ENCODE results near the gene LTBP4. TPM values are rescaled to one million over a fixed set of nuclear protein-coding genes. Genes with fewer than 3 reads are reported as not detected.

Gene LTBP4
- total RNA-seq, 2 donors from 2014 or later, result 198 to 230 TPM

DNA sequence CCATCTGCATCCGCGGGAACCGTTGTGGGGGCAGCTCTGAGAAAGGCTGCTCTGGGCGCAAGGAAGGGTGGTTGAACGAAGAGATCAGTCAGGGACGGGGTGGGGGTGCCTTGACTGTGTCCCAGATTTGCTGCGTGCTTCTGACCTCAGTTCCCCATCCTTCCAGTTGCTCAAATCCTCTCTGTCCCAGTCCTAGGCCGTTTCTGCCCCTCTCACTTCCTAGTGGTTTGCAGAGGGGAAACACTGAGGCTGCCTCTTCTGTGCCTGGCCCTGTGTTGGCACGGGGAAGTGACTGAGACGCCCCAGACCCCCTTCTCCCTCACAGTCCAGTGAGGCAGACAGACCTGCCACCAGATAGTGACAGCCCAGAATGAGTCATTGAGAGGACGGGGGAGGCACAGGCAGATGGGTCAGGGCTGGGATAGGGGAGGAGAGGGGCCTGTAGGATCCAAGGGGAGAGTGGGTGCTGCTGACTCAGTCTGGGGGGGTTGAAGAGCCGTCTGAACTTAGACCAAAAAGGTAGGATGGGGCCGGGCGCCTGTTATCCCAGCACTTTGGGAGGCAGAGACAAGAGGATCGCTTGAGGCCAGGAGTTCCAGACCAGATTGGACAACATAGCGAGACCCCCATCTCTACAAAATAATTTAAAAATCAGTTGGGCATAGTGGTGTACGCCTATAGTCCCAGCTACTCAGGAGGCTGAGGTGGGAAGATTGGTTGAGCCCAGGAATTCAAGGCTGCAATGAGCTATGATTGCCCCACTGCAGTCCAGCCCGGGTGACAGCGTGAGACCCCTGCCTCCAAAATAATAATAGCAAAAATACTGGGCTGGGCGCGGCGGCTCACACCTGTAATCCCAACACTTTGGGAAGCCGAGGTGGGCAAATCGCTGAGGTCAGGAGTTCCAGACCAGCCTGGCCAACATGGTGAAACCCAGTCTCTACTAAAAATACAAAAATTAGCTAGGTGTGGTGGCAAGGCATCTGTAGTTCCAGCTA is 62.8 kb downstream of the LTBP4 start:
- Mint-ChIP-seq H3K27me3 (peaks cover 6% of the 10 kb centered on the region), H3K27ac (peak overlapping the region; percentile 75), H3K4me1 (peaks cover 10% of the 10 kb centered on the region), H3K4me3 (peak overlapping the region; percentile 89), H3K36me3 (ENCODE audit: low read depth) (no peaks in the 10 kb centered on the region)
- no peak for ATAC-seq
- H3K9me3 ChIP-seq (ENCODE audit: control insufficient read depth, low read length, poor library complexity, severe bottlenecking), result peaks cover 3% of the 10 kb centered on the region
- no peak for DNase-seq

DNA sequence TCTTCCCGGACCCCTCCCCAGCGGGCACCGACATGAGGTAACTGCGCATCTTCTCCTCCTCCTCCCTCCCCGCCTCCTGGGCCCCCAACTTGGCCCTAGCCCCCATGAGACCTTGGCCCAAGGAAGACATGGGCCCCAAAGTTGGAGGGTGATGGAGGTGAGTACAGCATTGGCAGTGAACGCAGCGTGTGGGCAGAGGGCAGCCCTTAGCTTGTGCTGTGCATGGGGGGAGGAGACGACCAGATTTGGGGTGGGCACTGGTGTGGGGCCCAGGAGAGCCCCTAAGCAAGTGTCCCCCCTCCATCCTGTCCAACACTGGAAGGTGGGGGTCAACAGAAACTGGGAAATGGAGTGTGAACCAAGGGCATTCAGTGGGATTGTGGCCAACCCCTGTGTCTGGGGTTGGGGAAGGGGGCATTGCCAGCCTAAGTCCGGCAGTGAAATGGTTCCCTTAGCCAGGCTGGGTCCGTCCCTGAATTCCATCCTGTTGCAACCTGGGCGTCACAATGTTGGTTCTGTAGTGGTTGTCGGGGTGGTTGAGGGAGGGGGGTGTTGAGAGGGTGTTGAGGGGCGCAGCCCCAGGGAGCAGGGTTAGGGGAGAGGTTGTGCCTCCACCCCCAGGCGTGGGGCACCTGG is 65.8 kb downstream of the LTBP4 start:
- Mint-ChIP-seq H3K27ac (no peak overlapping the region), H3K4me3 (no peak overlapping the region), H3K4me1 (peaks cover 10% of the 10 kb centered on the region), H3K27me3 (no peaks in the 10 kb centered on the region), H3K36me3 (ENCODE audit: low read depth) (no peaks in the 10 kb centered on the region)
- peaks cover 3% of the 10 kb centered on the region for H3K9me3 ChIP-seq (ENCODE audit: control insufficient read depth, low read length, poor library complexity, severe bottlenecking)
- DNase-seq (no peak), ATAC-seq (no peak)

DNA sequence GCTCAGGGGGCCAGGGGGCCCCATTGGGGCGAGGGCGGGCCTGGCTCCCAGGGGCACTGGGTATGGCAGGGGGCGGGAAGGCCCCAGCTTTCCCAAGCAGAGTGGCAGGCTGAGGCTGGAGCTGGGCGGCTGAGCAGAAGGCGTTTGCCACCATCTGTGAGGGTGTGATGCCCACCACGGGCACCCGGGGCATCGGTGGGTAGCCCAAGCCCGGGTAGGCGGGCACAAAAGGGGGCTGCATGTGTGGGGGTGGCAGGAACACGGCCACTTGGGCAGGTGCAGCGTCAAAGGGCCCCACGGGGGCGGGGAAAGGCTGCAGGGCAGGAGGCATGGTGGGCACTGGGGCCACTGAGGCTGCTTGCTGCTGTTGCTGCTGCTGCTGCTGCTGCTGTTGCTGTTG is 66.4 kb downstream of the LTBP4 start:
- no peak for ATAC-seq
- H3K4me3 Mint-ChIP-seq, result no peak overlapping the region
- H3K27me3 Mint-ChIP-seq, result no peaks in the 10 kb centered on the region
- peaks cover 3% of the 10 kb centered on the region for H3K9me3 ChIP-seq (ENCODE audit: control insufficient read depth, low read length, poor library complexity, severe bottlenecking)
- no peak for DNase-seq
- no peaks in the 10 kb centered on the region for H3K36me3 Mint-ChIP-seq (ENCODE audit: low read depth)
- H3K27ac Mint-ChIP-seq, result no peak overlapping the region
- H3K4me1 Mint-ChIP-seq, result peaks cover 10% of the 10 kb centered on the region

DNA sequence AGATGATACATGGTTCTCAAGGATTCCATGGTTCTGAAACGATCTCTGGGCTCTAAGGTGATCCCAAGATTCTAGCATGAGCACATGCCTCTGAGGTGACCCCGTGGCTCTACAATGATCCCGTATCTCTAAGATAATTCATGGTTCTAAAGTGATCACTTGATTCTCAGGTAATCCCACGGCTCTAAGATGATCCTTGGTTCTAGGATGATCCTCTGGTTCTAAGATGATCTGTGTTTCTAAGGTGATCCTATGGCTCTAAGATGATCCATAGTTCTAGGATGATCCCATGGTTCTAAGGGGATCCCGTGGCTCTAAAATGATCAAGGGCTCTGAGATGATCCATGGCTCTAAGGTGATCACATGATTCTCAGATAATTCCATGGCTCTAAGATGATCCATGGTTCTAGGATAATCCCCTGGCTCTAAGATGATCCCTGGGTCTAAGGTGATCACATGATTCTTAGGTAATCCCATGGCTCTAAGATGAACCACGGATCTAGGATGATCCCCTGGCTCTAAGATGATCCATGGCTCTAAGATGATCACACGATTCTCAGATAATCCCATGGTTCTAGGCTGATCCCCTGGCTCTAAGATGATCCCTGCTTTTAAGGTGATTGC is 67.9 kb downstream of the LTBP4 start:
- ATAC-seq (no peak), DNase-seq (no peak)
- H3K27ac Mint-ChIP-seq, result no peak overlapping the region
- peaks cover 2% of the 10 kb centered on the region for H3K4me1 Mint-ChIP-seq
- no peaks in the 10 kb centered on the region for H3K27me3 Mint-ChIP-seq
- H3K36me3 Mint-ChIP-seq (ENCODE audit: low read depth), result no peaks in the 10 kb centered on the region
- no peak overlapping the region for H3K4me3 Mint-ChIP-seq
- peaks cover 3% of the 10 kb centered on the region for H3K9me3 ChIP-seq (ENCODE audit: control insufficient read depth, low read length, poor library complexity, severe bottlenecking)

DNA sequence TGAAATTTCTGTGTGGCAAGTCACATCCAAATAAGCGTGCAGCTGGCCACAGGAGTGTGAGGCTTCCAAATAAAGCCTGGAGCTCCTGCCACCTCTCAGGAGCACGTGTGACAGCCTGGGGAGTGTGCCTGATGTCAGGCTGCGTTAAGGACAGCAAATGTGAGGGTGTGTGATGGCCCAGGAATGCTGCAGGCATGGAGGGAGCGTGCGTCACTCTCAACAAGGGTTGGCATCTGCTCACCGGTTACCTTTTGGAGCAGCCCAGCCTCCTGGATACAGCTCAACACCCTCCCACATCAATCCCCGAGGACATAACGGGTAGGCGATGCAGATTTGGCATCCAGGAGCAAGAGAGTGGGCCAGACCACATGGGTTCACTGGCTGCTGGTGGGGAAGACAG is 70.2 kb downstream of the LTBP4 start:
- H3K4me1 Mint-ChIP-seq, result peaks cover 2% of the 10 kb centered on the region
- H3K9me3 ChIP-seq (ENCODE audit: control insufficient read depth, low read length, poor library complexity, severe bottlenecking), result peaks cover 3% of the 10 kb centered on the region
- H3K27ac Mint-ChIP-seq, result no peak overlapping the region
- no peaks in the 10 kb centered on the region for H3K36me3 Mint-ChIP-seq (ENCODE audit: low read depth)
- ATAC-seq (no peak), DNase-seq (no peak)
- no peaks in the 10 kb centered on the region for H3K27me3 Mint-ChIP-seq
- H3K4me3 Mint-ChIP-seq, result no peak overlapping the region

DNA sequence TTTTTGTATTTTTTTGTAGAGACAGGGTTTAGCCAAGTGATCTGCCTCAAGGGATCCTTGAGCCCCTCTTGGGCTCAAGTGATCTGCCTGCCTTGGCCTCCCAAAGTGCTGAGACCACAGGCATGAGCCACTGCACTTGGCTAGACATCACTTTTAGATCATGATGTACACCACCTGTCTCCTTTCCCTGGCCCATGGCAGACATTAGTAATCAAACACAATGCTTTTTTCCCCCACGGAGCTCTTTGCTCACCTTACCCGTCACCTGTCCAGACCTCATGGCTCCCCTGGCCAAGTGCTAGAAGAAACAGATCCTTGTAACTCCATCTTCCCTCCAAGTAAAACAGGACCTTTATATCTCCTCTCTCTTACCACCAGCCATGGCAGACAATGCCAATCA is 70.9 kb downstream of the LTBP4 start:
- Mint-ChIP-seq H3K27ac (no peak overlapping the region), H3K27me3 (no peaks in the 10 kb centered on the region), H3K36me3 (ENCODE audit: low read depth) (no peaks in the 10 kb centered on the region), H3K4me1 (no peaks in the 10 kb centered on the region), H3K4me3 (no peak overlapping the region)
- DNase-seq (no peak), ATAC-seq (no peak)
- peaks cover 3% of the 10 kb centered on the region for H3K9me3 ChIP-seq (ENCODE audit: control insufficient read depth, low read length, poor library complexity, severe bottlenecking)

DNA sequence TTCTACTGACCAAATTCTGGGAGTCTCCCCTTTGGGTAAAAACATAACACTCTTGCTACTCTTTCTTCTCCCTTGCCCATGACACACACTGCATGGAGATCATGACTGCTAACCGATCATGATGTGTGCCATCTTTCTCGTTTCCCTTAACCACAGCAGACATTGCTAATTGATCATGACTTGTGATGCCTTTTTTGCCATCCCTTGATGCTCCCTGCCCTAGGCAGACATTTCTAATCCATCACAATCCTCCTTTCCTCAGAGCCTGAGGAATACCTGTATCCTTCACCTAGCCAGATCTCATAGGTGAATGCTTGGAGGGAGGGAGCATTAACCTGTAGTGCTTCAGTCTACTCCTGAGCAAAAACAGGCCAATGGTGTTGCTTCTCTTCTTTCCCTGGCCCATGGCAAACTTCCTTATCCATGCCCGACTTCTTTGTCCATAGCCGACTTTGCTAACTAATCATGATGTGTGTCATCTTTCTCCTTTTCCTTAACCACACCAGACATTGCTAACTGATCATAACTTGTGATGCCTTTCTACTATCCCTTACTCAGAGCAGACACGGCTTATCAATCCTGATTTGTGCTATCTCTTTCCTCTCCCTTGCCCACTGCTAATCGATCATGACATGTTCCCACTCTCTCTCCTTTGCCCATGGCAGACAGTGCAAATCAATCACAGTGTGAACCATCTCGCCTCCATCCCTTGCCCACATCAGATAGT is 71.6 kb downstream of the LTBP4 start:
- peaks cover 3% of the 10 kb centered on the region for H3K9me3 ChIP-seq (ENCODE audit: control insufficient read depth, low read length, poor library complexity, severe bottlenecking)
- Mint-ChIP-seq H3K27me3 (no peaks in the 10 kb centered on the region), H3K4me3 (no peak overlapping the region), H3K36me3 (ENCODE audit: low read depth) (peaks cover 3% of the 10 kb centered on the region), H3K27ac (no peak overlapping the region), H3K4me1 (no peaks in the 10 kb centered on the region)
- DNase-seq, result no peak
- ATAC-seq, result no peak

DNA sequence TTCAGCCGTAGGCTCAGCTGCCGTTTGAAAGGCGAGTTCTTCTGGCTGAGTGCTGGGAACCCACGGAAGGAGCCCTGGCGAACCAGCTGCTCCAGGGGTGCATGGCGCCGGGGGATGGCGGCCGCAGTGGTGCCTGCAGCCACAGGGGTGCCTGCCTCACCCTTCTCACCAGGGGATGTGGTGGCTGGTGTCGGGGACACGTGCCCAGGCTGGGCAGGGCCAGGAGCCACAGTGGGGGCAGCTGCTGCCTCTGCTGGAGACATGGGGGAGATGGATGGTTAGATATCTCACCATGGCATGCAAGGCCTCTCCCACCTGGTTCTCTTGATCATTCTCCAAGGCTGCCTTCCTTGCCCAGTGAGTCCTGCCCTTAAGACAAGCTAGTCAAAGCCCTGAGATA is 72.2 kb downstream of the LTBP4 start:
- Mint-ChIP-seq H3K36me3 (ENCODE audit: low read depth) (peaks cover 3% of the 10 kb centered on the region), H3K27me3 (no peaks in the 10 kb centered on the region), H3K4me3 (no peak overlapping the region), H3K4me1 (no peaks in the 10 kb centered on the region), H3K27ac (no peak overlapping the region)
- ATAC-seq, result no peak
- peaks cover 3% of the 10 kb centered on the region for H3K9me3 ChIP-seq (ENCODE audit: control insufficient read depth, low read length, poor library complexity, severe bottlenecking)
- no peak for DNase-seq

DNA sequence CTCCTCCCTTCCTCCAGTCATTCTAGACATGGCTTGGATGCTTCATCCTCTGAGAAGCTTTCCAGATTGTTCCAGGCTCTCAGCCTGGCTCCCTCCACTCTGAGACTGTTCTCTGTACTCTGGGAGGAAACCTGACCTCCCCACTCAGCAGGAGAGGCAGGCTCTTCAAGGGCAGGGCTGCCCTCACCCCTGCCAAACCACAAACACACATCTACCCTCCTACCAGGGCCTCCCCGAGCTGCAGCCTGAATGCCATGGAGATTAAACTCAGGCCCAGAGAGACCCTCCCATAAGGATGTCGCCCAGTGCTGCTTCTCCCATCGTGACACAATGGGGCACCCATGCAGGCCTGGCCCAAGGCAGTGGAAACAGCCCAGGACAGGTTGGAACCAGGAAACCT is 73.1 kb downstream of the LTBP4 start:
- H3K4me3 Mint-ChIP-seq, result no peak overlapping the region
- H3K27me3 Mint-ChIP-seq, result no peaks in the 10 kb centered on the region
- H3K27ac Mint-ChIP-seq, result no peak overlapping the region
- no peaks in the 10 kb centered on the region for H3K9me3 ChIP-seq (ENCODE audit: control insufficient read depth, low read length, poor library complexity, severe bottlenecking)
- peaks cover 3% of the 10 kb centered on the region for H3K36me3 Mint-ChIP-seq (ENCODE audit: low read depth)
- peak; percentile 40 for ATAC-seq
- DNase-seq, result no peak
- H3K4me1 Mint-ChIP-seq, result no peaks in the 10 kb centered on the region

DNA sequence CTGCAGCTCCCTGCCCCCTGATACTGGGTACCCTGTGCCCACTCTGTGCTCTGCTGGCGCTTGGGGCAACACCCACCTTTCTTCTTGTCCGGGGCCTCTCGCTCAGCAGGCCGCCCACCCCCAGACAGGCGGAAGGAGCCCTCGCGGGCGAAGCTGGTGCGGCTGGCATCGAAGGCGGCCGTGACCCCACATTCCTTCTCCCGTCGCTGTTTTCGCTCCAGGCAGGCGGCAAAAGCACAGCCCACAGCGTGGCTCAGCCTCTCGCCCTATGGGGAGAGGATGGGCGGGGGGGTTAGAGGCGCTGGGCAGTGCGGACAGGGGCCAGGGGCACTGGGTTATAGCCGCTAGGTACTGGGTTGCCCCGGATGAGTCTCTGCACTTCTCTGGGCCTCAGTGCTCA is 76.0 kb downstream of the LTBP4 start:
- no peak for ATAC-seq
- no peaks in the 10 kb centered on the region for H3K27me3 Mint-ChIP-seq
- DNase-seq, result no peak
- H3K27ac Mint-ChIP-seq, result no peak overlapping the region
- H3K4me1 Mint-ChIP-seq, result peaks cover 3% of the 10 kb centered on the region
- H3K9me3 ChIP-seq (ENCODE audit: control insufficient read depth, low read length, poor library complexity, severe bottlenecking), result no peaks in the 10 kb centered on the region
- no peak overlapping the region for H3K4me3 Mint-ChIP-seq
- H3K36me3 Mint-ChIP-seq (ENCODE audit: low read depth), result peaks cover 7% of the 10 kb centered on the region

Measured in T-helper 17 cell (primary cell).